GM18951 (cell line): ENCODE data around the gene POU3F1.

Experiments
- POLR2A ChIP-seq: IDR thresholded peaks from 4 replicates; pipeline ENCODE4 v1.6.1; 2011; ENCODE audit warnings: mild to moderate bottlenecking; ENCODE audit not compliant: insufficient read length, insufficient read depth; ENCODE audit errors: extremely low read depth
- in situ Hi-C: fragments of 300-500 bp; cut with MboI; formaldehyde crosslinking; loops from one replicate; pipeline ENCODE4 v1.12.0; 2022; ENCODE audit warnings: low sequenced_read_pairs, mixed read lengths, inconsistent platforms; ENCODE audit not compliant: unreplicated experiment

Gene POU3F1

GRCh38 chr1:38046333-38046883 is at the start of gene POU3F1:
POU3F1 (minus strand) TSS chr1:38046793; CDS start chr1:38046743, 50 bp downstream.
- peak; percentile 81 for TF ChIP-seq POLR2A
- in situ Hi-C loops = loop anchor here (25.0 kb wide), 1 partner anchor 541 kb away; no protein-coding TSS in a partner anchor

- no peak for TF ChIP-seq POLR2A
- in situ Hi-C loops = no loop called here
Observed at GRCh38 chr1:38095454-38095931, 48.9 kb upstream of the POU3F1 start.

GRCh38 chr1:38094711-38095290 is 48.2 kb upstream of the POU3F1 start:
- in situ Hi-C loops = no loop called here
- no peak for TF ChIP-seq POLR2A

GRCh38 chr1:38093569-38094520 is 47.3 kb upstream of the POU3F1 start:
- no peak for TF ChIP-seq POLR2A
- in situ Hi-C loops = no loop called here

GRCh38 chr1:38092256-38092655 is 45.7 kb upstream of the POU3F1 start:
- in situ Hi-C loops = no loop called here
- TF ChIP-seq POLR2A = no peak

- in situ Hi-C loops = no loop called here
- no peak for TF ChIP-seq POLR2A
Observed at GRCh38 chr1:38090796-38091195, 44.2 kb upstream of the POU3F1 start.

GRCh38 chr1:38089712-38090360 is 43.2 kb upstream of the POU3F1 start:
- in situ Hi-C loops = no loop called here
- no peak for TF ChIP-seq POLR2A

- no peak for TF ChIP-seq POLR2A
- in situ Hi-C loops = no loop called here
Observed at GRCh38 chr1:38088791-38089190, 42.2 kb upstream of the POU3F1 start.

- in situ Hi-C loops = no loop called here
- no peak for TF ChIP-seq POLR2A
Observed at GRCh38 chr1:38088366-38088765, 41.8 kb upstream of the POU3F1 start.

GRCh38 chr1:38087676-38088075 is 41.1 kb upstream of the POU3F1 start:
- in situ Hi-C loops = no loop called here
- TF ChIP-seq POLR2A = no peak

- in situ Hi-C loops = no loop called here
- TF ChIP-seq POLR2A = no peak
Observed at GRCh38 chr1:38085666-38086330, 39.2 kb upstream of the POU3F1 start.

GRCh38 chr1:38084700-38085099 is 38.1 kb upstream of the POU3F1 start:
- no peak for TF ChIP-seq POLR2A
- in situ Hi-C loops = no loop called here

GRCh38 chr1:38084113-38084512 is 37.5 kb upstream of the POU3F1 start:
- TF ChIP-seq POLR2A = no peak
- in situ Hi-C loops = no loop called here

- TF ChIP-seq POLR2A = no peak
- in situ Hi-C loops = no loop called here
Observed at GRCh38 chr1:38083541-38083940, 36.9 kb upstream of the POU3F1 start.
